Keratinocyte (primary cell): ENCODE measurements around the gene CCNI. TPM values are rescaled to one million over a fixed set of nuclear protein-coding genes. Genes with fewer than 3 reads are reported as not detected.

Source experiments
- DNase-seq: peaks from one replicate; pipeline ENCODE4 v3.0.0-alpha.2; 2011; ENCODE audit warnings: low read depth, missing footprints, low spot score
- FAIRE-seq: peaks from 2 replicates; lab custom pipeline; 2011; peaks lifted over from hg19 to GRCh38; lab: Jason Lieb, UNC
- H2AFZ ChIP-seq: 2 replicates; pipeline ENCODE4 v1.6.0; 2012; ENCODE audit warnings: low read length, control low read depth, inconsistent platforms; ENCODE audit not compliant: control insufficient read depth
- H3K27ac ChIP-seq: 2 replicates; pipeline ENCODE4 v1.5.1; 2011; ENCODE audit warnings: low read length; ENCODE audit not compliant: control insufficient read depth, insufficient read depth
- H3K27me3 ChIP-seq: 3 replicates; pipeline ENCODE4 v1.6.0; 2011; ENCODE audit warnings: low read length; ENCODE audit not compliant: control insufficient read depth, insufficient read depth; ENCODE audit errors: extremely low read depth
- H3K36me3 ChIP-seq, 2 experiments: 2 replicates in 1 of 2; 3 replicates in 1 of 2; pipeline ENCODE4 v1.5.1; 2011; ENCODE audit warnings: low read length in 2 of 2, mild to moderate bottlenecking in 1 of 2; ENCODE audit not compliant: control insufficient read depth in 2 of 2, insufficient read depth in 2 of 2; ENCODE audit errors: extremely low read depth in 1 of 2
- H3K4me1 ChIP-seq: 3 replicates; pipeline ENCODE4 v1.5.1; 2011; ENCODE audit warnings: low read length; ENCODE audit not compliant: control insufficient read depth, insufficient read depth; ENCODE audit errors: extremely low read depth
- H3K4me2 ChIP-seq: 3 replicates; pipeline ENCODE4 v1.6.0; 2011; ENCODE audit warnings: low read depth, low read length; ENCODE audit not compliant: control insufficient read depth, insufficient read depth; ENCODE audit errors: extremely low read depth
- H3K4me3 ChIP-seq, 3 experiments: fragments of 200-600 bp in 1 of 3; sonication (generic) in 1 of 3; 2 replicates in 2 of 3; 3 replicates in 1 of 3; pipeline ENCODE4 v1.5.1; 2011 to 2016; ENCODE audit warnings: low read length in 3 of 3, mild to moderate bottlenecking in 3 of 3, control low read depth in 2 of 3, inconsistent platforms in 1 of 3, low read depth in 1 of 3, mixed read lengths in 1 of 3, mixed run types in 1 of 3, moderate library complexity in 1 of 3; ENCODE audit not compliant: control insufficient read depth in 2 of 3, insufficient read depth in 2 of 3; ENCODE audit errors: extremely low read depth in 1 of 3
- H3K79me2 ChIP-seq: 2 replicates; pipeline ENCODE4 v1.6.0; 2012; ENCODE audit warnings: low read length; ENCODE audit not compliant: control insufficient read depth, insufficient read depth
- H3K9ac ChIP-seq: 3 replicates; pipeline ENCODE4 v1.6.0; 2011; ENCODE audit warnings: low read length; ENCODE audit not compliant: control insufficient read depth, insufficient read depth; ENCODE audit errors: extremely low read depth
- H3K9me1 ChIP-seq: 3 replicates; pipeline ENCODE4 v1.6.0; 2011; ENCODE audit warnings: low read length; ENCODE audit not compliant: control insufficient read depth, insufficient read depth; ENCODE audit errors: extremely low read depth
- H3K9me3 ChIP-seq: 2 replicates; pipeline ENCODE4 v1.5.1; 2012; ENCODE audit warnings: low read depth, low read length; ENCODE audit not compliant: control insufficient read depth
- H4K20me1 ChIP-seq: 3 replicates; pipeline ENCODE4 v1.6.0; 2011; ENCODE audit warnings: low read length; ENCODE audit not compliant: control insufficient read depth, insufficient read depth; ENCODE audit errors: extremely low read depth
- EZH2 ChIP-seq: IDR thresholded peaks from one replicate; pipeline ENCODE4 v1.6.1; 2012; ENCODE audit warnings: inconsistent platforms, mild to moderate bottlenecking, low read length, moderate library complexity
- dilution Hi-C: fragments of 300-500 bp; cut with MboI; formaldehyde crosslinking; loops from one replicate; pipeline ENCODE4 v1.7.0; 2020; ENCODE audit warnings: low sequenced_read_pairs; ENCODE audit not compliant: extremely low pct_ligation_motif_present
- polyA plus RNA-seq, 5 experiments: library from polyadenylated mRNA; depleted of rRNA in 3 of 5; stranded (reverse) in 3 of 5; stranded (forward) in 1 of 5; unstranded in 1 of 5; fragments of >200 nt; gene quantifications; 1 replicate in 1 of 5; 2 replicates in 3 of 5; 3 replicates in 1 of 5; pipeline versions ENCODE4 v1.2.1 to v1.2.3, GENCODE V29; 2011 to 2012; ENCODE audit warnings: missing spikeins in 2 of 5, low read depth in 1 of 5, low replicate concordance in 1 of 5
- TF ChIP-seq, protein P1 (sequence below), 3 experiments: IDR thresholded peaks in 1 of 3; conservative IDR thresholded peaks in 1 of 3; optimal IDR thresholded peaks in 1 of 3; 2 replicates in 2 of 3; 3 replicates in 1 of 3; pipeline versions ENCODE3 to v1.5.1; 2011; ENCODE audit warnings: low read length in 3 of 3, mild to moderate bottlenecking in 3 of 3, moderate library complexity in 2 of 3, control low read depth in 1 of 3, inconsistent platforms in 1 of 3; ENCODE audit not compliant: insufficient read depth in 2 of 3; ENCODE audit errors: extremely low read depth in 1 of 3

Gene CCNI
- polyA plus RNA-seq, 1 donor (not counting 4 experiments of a cell fraction or from before 2014, with no cell fraction given) = 150 TPM

DNA sequence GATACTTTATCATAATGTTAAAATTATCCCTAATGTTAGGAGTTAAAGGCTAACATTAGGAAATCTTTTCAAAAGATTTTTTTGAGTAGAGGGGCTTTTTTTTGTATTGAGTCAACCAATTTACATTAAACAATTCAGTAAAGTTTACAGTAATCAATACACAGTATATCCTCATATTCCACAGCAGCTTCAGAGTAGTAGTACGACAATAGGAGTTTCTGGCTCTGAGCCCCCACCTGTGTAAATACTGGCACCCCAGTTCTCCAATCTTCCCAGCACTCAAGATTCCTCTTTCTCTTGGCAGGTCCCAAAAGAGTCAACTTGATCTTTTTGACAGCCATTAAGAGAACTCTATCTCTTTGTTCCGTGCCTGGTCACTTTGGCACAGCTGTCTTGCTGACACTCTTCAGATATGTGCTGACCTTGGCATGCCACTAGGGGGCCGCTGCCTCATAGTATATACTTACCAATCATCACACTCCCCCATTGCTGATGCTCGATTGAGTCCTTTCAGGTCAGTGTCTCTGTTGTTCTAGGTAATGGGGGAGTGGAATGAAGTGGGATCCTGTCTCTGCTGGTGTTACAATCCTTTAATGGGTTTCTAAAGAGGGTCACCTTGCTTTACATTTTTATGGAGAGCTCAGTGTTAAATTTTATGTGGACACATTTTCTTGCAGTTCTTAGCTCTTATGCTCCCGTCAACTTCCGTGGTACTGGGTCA lies 19.5 kb upstream of the CCNI start:
- no peaks in the 10 kb centered on the region for H3K36me3 ChIP-seq
- H3K79me2 ChIP-seq = no peaks in the 10 kb centered on the region
- H3K9me3 ChIP-seq = no peaks in the 10 kb centered on the region
- TF ChIP-seq, protein P1, sequence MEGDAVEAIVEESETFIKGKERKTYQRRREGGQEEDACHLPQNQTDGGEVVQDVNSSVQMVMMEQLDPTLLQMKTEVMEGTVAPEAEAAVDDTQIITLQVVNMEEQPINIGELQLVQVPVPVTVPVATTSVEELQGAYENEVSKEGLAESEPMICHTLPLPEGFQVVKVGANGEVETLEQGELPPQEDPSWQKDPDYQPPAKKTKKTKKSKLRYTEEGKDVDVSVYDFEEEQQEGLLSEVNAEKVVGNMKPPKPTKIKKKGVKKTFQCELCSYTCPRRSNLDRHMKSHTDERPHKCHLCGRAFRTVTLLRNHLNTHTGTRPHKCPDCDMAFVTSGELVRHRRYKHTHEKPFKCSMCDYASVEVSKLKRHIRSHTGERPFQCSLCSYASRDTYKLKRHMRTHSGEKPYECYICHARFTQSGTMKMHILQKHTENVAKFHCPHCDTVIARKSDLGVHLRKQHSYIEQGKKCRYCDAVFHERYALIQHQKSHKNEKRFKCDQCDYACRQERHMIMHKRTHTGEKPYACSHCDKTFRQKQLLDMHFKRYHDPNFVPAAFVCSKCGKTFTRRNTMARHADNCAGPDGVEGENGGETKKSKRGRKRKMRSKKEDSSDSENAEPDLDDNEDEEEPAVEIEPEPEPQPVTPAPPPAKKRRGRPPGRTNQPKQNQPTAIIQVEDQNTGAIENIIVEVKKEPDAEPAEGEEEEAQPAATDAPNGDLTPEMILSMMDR (optimal IDR thresholded peaks at IDR 0.05 in 1 of 3, IDR thresholded peaks at IDR 0.05 in 1 of 3, conservative IDR thresholded peaks at IDR 0.05 in 1 of 3; ENCODE audit: extremely low read depth in 1 of 3, insufficient read depth in 2 of 3, low read length in 3 of 3) = peak; percentile 89 to 97 (median 96)
- TF ChIP-seq EZH2 = no peak
- peaks cover 43% of the 10 kb centered on the region for H3K4me1 ChIP-seq
- peak overlapping the region; percentile 46 for H3K4me2 ChIP-seq
- H3K27ac ChIP-seq = peak overlapping the region; percentile 13
- dilution Hi-C loops = no loop called here
- H3K27me3 ChIP-seq = no peaks in the 10 kb centered on the region
- DNase-seq (no peak), FAIRE-seq (peak; percentile 95)
- H3K4me3 ChIP-seq = peak overlapping the region in 1 of 3 experiments; percentile 11
- H4K20me1 ChIP-seq = no peaks in the 10 kb centered on the region
- no peak overlapping the region for H3K9ac ChIP-seq
- peak overlapping the region; percentile 67 for H2AFZ ChIP-seq
- no peaks in the 10 kb centered on the region for H3K9me1 ChIP-seq

DNA sequence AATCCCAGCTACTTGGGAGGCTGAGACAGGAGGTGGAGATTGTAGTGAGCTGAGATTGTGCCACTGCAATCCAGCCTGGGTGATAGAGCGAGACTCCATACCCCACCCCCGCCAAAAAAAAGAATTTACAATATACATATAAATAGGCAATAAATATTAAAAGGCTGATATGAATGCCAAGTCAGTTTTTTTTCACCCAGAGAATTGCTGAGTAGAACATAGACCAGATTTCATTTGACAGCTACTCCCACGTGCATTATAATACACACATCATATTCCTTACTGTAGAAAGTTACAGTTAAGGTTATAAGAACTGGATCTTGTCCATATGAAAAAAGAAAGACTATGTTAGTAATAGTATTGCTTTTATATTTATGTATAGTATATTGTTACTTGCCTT lies 18.7 kb upstream of the CCNI start:
- Histone ChIP-seq H3K9me1 (no peaks in the 10 kb centered on the region), H3K9me3 (no peaks in the 10 kb centered on the region), H3K9ac (no peak overlapping the region), H3K4me2 (no peak overlapping the region), H3K79me2 (no peaks in the 10 kb centered on the region), H3K36me3 (no peaks in the 10 kb centered on the region), H3K4me3 (no peak overlapping the region), H2AFZ (no peak overlapping the region), H4K20me1 (no peaks in the 10 kb centered on the region), H3K27me3 (no peaks in the 10 kb centered on the region), H3K27ac (no peak overlapping the region), H3K4me1 (peaks cover 43% of the 10 kb centered on the region)
- dilution Hi-C loops = no loop called here
- no peak for TF ChIP-seq EZH2
- TF ChIP-seq, protein P1 (optimal IDR thresholded peaks at IDR 0.05 in 1 of 3, IDR thresholded peaks at IDR 0.05 in 1 of 3, conservative IDR thresholded peaks at IDR 0.05 in 1 of 3; ENCODE audit: extremely low read depth in 1 of 3, insufficient read depth in 2 of 3, low read length in 3 of 3) = no peak
- FAIRE-seq = no peak
- DNase-seq = no peak
